ENCODE results near the gene BHLHE23.

Gene BHLHE23

DNA sequence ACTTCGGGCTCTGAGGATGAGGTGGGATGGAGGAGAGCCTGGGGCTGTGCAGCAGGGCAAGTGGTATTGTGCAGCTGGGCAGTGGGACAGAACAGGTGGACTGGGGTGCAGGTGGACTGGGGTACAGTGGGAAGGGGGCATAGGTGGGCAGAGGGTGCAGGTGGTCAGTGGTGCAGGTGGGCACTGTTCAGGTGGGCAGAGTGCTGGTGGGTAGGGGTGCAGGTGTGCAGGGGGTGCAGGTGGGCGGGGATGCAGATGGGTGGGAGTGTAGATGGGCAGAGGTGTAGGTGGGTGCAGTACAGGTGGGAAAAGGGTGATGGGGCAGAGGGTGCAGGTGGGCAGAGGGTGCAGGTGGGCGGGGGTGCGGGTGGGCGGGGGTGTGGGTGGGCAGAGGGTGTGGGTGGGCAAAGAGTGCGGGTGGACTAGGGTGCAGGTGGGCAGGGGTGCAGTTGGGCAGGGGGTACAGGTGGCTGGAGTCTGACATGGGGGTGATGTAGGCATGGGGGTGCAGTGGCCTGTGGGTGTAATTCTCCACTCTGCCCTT, 20.4 kb downstream of the BHLHE23 start:
- no peak for DNase-seq

DNA sequence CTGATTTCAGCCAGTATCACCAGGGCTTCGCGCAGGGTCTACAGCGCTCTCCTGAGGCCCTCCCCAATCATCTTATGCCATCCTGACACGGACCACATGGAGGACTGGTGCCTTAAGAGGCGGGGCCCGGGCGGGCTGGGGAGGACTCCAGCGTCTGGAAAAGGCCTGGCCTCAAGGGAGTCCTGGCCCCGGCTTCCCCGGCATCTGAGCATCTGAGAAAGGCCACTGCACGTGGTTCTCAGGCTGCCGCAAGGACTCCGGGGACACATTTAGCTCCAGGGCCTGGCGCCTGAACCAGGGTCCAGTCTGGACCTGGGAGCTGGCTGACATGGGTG, 21.4 kb downstream of the BHLHE23 start:
- DNase-seq, result no peak

DNA sequence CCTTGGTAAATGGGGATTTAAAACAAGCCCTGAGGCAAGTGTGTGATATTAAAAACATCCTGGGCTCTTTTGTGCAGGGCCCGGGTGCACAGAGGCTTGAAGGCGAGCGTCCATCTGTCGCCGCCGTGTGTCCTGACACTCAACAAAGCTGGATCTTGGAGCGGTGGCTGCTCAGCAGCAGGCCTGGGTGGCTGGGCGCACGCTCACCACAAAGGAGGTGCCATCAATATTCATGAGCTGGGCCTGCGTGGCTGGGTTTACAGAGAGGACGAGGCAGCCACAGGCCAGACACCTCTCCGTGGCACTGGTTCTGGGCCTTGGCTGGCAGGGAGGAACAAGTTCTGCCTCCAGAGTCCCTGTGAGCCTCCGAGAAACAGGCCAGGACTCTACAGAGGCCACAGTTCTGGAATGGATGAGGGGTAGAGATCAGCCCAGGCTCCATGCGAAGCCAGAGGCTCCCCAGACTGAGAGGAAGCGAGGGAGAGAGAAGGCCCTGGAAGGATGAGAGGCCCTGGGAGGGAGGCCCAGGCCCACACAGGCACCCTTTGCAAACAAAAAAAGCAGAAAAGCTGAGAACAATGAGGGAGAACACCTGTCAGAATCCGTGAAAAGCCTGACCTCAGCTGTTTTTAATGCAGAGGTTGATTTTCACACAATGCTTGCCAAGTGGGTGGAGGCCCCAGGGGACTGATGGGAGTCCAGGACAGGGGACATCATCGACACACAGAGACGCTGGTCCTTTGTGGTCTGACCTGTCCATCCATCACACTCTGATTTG, 21.9 kb downstream of the BHLHE23 start:
- DNase-seq, result no peak

DNA sequence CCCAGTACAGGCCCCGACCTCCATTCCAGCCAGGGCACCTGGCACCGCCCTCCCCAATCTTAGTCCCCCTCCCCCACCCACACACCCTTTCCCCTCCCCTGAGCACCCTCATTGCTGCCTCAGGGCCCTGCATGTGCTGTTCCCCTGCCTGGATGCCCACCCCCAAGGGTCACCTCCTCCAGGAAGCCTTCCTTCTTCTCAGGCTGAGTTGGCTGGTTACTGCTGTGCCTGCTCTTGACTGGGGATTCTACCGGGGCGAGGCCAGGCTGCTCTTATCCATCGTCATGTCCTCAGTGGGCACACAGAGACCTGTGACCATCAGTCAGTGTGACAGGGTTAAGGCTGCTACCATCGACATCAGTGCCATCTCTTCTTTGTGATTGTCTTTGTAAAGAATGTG, 23.6 kb downstream of the BHLHE23 start:
- no peak for DNase-seq

DNA sequence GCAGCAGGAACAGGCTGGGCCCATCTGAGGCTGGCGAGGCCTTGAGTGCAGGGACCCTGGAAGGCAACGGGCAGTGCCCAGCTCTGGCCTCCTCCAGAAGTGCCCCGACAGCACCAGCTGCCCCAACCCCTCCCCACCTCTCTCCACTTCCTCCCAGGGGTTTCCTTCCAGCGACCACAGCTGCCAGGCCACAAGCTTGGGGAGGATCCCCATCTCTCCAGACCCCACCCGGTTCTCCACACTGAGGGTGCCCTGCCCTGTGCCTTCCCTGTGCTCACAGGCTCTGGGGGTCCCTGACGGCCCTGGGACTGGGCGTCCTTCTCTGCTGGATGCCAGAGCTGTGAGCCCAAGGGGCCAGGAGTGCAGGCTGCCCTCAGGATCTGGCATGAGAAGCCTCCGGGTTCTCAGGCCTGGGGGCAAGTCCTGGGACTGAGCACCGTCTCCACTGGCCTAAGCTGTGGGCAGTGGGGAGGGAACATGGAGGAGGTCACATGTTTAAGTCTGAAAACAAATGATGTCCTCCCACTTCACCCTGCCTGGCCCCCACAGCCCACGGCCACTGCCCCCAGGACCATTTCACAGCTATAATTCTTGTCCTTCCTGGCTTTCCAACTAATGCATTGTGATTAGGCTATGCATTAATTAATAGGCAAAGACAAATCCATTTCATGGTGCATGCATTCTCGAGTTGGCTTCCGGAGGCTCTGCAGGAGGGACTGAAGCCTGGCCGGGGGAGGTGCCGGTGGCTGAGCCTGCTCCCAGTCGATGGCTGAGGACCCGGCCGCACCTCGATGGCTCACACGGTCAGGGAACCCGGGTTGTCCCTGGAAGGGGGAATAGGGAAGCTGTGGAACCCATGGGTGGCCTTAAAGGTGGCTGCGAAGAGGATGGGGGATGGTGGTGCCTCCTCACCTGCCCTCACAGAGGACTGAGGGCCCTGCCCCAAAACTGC, 24.4 kb downstream of the BHLHE23 start:
- no peak for DNase-seq

DNA sequence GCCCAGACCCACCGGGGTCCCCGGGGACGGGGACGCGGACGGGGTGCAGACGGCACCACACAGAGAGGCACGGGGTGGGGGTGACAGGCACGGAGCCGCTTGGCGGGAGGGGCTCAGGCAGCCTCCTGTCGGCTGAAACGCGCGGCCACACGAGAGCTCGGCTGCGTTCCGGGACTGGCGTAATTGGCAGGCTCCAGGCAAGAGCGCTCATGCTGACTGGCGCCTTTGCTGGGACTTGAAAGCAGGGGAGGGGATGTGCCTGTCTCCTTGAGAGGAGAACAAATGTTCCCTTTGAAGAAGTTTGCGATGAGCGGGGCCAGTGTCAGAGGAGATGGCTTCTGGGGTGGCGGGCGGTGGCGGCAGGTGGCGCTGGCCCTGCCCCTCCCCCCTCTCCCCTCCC, 25.8 kb downstream of the BHLHE23 start:
- no peak for DNase-seq

DNA sequence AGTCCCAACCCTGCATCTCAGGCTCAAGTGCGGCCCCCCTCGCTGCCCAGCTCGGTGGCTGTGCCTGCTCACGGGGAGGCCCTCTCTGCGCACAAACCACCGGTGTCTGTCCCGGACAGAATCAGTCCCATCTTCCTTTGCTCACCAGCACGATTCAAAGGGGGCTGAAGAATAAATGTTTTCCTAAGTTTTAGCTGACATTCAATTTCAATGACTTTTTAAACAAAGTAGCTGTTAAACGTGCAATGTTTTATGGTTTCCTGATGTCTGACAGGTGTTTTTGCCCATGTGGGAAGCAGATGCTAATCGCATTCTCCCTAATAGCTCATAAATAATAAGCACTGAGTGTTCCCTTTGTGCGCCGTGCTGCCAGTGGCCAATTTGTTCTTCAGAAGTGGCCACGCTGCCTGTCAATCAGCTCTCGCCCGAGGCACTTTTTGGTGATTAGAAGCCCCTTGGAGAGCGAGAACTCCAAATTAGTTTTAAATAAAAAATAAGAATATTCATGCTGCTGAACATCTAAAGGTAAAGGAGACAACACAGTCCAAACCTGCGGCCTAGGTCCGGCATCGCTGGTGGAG, 26.3 kb downstream of the BHLHE23 start:
- DNase-seq, result no peak

DNA sequence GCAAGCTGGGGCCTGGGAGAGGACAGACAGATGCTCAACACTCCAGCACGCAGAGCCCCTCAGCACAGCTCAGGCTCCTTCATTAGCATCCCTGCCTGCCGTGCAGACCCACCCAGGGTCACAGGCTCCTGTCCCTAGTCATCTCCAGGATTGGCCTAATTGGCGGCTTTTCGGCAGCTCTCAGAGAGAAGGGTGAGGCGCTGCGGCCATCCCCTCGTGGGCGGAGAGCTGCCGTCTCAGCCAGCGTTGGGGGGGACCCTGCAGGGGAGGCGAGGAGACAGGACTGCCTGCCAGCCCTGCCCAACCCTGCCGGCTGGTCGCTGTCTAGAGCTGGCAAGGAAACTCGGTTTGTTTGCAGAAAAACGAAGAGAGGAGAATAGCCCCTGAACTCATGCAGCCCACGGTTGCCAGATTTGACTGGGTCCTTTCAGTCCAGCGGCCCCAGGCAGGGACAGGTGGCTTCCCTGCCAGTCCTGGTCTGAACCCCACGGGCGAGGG, 26.8 kb downstream of the BHLHE23 start:
- DNase-seq, result no peak

DNA sequence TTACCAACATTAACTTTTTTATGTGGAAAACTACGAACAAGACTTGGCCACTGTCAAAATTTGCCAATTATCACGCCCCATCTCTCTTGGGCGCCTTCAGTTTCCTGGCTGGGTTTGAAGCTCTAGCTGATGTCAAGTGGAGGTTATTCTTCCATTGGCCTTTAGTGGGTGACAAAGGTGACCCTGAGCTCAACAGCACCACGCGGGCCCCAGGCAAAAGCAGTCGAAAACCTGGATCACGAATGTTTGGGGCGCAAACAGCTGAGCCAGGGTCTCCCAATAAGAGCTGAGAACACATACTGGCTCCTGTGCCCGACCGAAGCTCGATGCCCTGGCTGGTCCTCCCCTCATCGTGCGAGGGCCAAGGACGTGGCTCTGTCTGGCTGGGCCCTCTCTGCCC, 27.5 kb downstream of the BHLHE23 start:
- no peak for DNase-seq

DNA sequence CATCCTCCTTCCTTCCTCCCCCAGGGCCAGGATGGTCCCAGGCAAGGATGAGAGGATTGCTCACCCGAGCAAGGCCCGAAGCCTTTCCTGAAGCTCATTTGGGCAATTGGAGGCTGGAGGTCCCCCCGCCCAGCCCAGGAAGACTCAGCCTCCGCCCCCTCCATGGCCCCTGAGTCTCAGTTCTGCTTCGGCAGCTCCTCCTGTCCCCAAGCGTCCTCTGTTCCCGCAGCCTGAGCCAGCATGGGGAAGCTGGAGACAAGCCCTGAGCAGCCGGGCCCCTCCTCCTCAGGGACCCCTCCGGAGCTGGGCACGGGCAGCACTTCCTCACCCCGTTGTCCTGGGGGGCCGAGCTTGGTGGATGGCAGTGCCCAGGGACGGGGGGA, 28.2 kb downstream of the BHLHE23 start:
- DNase-seq, result no peak

DNA sequence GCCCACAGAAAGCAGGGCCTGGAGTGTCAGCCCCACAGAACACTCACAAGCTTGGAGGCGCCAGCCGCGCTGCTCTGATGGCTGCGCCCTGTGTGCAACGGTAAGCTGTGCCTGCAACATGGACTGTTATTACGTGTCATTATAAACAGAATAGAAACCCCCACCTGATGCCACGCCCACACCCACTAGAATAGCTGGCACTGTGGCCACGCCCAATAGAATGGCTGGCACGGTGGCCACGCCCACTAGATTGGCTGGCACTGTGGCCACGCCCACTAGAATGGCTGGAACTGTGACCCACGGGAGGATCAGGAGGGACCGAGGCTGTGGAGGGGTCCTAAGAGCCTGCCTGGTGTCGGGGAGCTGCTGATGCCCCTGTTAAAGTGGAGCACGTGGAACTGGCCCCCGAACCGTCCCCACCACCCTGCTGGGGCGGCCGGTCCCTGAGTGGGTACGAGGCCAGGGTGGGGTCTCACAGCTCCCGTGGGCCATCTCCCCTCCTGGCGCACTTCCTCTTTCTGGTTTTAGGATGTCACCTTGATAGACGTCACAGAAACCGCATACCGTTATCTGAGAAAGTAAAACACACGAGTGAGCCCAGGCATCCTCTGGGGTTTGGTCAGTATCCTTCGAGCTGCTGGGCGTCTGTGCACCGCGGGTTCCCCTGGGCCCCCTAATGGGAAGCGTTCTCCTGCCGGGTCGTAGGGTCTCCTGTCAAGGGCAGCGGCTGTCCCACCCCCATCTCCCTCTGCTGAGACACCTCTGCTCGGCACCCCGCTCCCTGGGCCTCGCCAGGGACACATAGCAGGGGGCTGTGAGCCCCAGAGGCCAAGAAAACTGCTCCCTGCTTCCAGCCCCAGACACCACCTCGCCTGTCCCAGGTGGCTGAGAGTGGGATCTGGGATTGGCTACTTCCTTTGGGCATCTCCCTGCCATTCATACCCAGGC, 28.9 kb downstream of the BHLHE23 start:
- DNase-seq, result peak; percentile 79

DNA sequence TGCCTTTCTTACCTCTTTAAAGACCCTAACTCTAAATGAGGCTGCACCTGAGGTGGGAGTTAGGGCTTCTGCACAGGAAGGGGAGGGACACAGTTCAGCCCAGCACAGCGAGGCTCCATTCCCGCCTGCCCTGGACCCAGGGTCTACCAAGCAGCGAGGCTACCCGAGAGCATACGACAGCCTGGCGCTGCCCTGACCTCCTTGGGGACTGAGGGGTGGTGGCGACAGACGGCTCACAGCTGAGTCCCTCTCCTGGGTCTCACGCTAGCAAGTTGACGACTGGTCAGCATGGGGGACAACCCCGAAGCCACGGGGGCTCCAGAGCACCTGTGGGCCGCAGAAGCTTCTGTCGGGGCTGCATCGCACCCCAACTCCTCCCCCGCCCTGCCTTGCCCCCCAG, 29.9 kb downstream of the BHLHE23 start:
- no peak for DNase-seq

DNA sequence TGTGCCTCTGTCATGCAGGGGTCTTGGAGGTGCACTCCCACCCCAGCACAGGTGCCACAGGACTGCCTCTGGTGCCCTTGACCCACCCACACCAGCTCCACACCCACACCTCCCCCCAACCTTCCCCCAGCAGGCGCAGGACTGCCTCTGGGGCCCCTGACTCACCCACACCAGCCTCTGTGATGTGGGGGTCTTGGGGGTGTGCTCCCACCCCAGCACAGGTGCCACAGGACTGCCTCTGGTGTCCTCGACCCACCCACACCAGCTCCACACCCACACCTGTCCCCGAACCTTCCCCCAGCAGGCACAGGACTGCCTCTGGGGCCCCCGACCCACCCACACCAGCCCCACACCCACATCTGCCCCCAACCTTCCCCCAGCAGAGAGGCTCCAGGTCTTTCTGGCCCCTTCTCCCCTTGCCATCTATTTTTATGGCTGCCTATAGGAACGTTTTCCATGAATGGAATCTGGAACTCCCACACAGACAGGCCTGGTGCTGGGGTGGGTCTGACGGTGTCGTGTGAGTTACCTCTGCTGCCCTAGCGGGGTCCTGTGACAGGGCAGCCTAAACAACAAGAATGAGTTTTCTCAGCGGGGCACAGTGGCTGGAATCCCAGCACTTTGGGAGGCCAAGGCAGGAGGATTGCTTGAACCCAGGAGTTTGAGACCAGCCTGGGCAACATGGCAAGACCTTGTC, 30.8 kb downstream of the BHLHE23 start:
- DNase-seq, result no peak

DNA sequence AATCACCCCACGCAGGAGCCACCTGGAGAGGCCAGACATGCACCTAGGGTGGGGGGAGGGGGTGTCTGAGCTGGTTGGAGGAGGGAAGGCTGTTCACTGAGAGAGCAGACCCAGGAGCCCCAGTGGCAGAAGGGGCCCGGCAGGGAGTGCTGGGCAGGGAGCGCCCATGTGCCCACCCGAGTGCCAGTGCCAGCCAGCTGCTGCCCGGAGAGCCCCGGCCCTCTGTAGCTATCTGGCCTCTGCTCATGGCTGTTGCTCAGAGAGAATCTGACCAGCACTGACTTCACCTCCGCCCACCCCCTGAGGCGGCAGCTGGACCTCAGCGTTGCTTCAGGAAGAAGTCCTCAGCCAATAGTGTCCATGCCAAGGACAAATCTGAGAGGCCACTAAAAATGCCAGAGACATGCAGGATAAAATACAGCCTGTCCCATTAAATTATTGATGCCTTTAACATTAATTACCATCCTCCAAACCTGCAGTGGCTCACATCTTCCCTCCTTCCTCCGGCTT, 31.5 kb downstream of the BHLHE23 start:
- DNase-seq, result no peak

DNA sequence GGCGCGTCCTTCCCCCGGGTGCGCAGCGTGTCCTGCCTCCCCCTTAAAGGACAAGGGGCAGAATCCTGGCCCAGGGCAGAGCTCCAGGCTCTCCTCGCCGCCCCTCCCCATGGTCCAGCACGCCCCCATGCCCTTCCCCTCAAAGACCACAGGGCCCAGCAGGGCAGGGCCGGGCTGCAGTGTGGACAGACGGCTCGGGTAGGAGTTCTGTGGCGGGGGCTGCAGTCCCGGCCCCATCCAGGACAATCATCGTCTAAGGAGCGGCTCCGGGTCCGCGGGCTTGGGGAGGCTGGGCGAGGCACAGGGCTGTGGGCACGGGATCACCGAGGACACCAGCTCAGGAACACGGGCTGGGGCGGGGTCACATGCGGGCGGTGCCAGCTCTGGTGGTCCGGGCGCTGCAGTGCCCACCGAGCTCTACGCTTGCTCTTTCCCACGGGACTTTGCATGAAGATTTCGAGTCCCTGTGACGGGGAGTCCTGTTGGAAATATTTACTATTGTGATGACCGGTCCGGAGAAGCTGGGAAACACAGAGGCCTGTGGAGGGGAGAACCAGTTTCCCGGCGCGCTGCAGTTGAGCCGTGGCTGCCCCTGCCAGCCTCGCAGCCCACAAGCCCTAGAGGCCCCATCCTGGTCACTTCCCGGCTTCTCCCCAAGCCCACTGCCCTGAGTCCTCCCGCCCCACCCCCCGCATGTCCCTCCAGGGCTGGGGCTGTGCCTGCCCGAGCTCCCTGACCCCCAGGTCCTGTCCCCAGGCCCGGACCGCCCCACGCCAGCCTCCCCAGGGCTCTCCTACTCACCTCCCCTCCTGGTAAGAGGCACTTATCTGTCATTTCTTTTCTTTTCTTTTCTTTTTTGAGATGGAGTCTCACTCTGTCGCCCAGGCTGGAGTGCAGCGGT, 33.7 kb downstream of the BHLHE23 start:
- no peak for DNase-seq

DNA sequence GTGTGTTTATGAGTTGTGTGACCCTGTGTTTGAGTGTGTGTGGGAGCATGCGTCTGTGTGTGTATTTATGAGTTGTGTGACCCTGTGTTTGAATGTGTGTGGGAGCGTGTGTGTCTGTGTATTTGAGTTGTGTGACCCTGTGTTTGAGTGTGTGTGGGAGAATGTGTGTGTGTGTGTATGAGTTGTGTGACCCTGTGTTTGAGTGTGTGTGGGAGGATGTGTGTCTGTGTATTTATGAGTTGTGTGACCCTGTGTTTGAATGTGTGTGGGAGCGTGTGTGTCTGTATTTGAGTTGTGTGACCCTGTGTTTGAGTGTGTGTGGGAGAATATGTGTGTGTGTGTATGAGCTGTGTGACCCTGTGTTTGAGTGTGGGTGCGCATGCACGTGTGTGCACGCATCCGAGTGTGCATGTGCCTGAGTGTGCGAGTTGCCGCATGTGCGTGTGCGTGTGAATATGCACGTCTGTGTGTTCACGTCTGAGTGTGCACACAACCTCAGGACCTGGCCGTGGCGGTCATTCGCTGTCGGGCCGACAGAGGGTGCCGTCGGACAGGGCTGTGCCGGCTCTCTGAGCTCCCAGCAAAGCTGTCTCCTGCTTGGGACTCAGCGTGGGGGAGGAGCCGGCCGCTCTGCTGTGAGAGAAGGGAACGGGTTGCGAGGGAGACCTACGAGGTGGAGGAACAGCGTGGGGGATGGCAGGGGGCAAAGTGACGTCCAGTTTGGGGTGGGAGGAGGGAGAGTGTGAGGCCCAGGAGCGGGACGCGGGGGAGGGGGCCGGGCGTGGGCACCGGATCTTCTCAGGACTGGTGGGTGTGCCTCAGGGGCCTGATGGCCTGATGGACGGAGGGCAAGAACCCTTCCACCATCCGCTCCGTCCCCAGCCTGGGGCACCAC, 34.6 kb downstream of the BHLHE23 start:
- peak; percentile 88 for DNase-seq

DNA sequence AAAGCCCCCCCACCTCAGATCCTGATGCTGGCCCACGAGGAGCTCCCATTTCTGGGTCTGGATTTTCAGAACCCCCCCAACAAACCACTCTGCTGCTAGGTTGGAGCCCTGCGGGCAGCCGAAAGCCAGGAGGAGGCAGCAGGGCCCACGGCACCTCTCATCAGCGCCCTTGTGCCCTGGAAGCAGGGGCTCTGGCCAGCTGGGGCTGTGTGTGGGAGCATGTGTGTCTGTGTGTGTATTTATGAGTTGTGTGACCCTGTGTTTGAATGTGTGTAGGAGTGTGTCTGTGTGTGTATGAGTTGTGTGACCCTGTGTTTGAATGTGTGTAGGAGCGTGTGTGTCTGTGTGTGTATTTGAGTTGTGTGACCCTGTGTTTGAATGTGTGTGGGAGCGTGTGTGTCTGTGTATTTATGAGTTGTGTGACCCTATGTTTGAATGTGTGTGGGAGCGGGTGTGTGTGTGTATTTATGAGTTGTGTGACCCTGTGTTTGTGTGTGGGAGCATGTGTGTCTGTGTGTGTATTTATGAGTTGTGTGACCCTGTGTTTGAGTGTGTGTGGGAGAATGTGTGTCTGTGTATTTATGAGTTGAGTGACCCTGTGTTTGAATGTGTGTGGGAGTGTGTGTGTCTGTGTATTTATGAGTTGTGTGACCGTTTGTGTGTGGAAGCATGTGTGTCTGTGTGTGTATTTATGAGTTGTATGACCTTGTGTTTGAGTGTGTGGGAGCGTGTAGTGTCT, 35.4 kb downstream of the BHLHE23 start:
- DNase-seq, result no peak
